Endothelial cell of umbilical vein (primary cell): ENCODE measurements around the gene MBNL2. TPM values are rescaled to one million over a fixed set of nuclear protein-coding genes. Genes with fewer than 3 reads are reported as not detected.
A peak's percentile ranks its signal among the peaks of the same experiment; 100 is the strongest.

Experiments used
- BruUV-seq: library from RNA; stranded (reverse); fragments of 400-500 nt; replicated peaks from 2 replicates; lab custom pipeline; 2021; lab: Mats Ljungman, UMichigan
- CTCF ChIA-PET: fragments of 300-600, 350-600 bp; sonication (Branson Sonifier 250); formaldehyde crosslinking; loops from one replicate; lab custom pipeline; 2021; ENCODE audit warnings: antibody characterized with exemption, inconsistent platforms; lab: Charles Lee
- POLR2A ChIA-PET: fragments of 300-600, 350-600 bp; sonication (Branson Sonifier 250); formaldehyde crosslinking; loops from one replicate; lab custom pipeline; 2021; ENCODE audit warnings: antibody characterized with exemption, inconsistent platforms; lab: Charles Lee
- DNase-seq: peaks from one replicate; pipeline ENCODE4 v3.0.0-alpha.2; 2011; ENCODE audit warnings: low read depth, low spot score
- FAIRE-seq: peaks from 2 replicates; lab custom pipeline; 2011; peaks lifted over from hg19 to GRCh38; lab: Jason Lieb, UNC
- H2AFZ ChIP-seq: 2 replicates; pipeline ENCODE4 v1.6.0; 2012; ENCODE audit warnings: low read depth, low read length, control low read depth, inconsistent platforms
- H3K27ac ChIP-seq: 2 replicates; pipeline ENCODE4 v1.5.1; 2011; ENCODE audit warnings: low read depth, mild to moderate bottlenecking, control low read depth, low read length, moderate library complexity; ENCODE audit not compliant: insufficient read depth
- H3K27me3 ChIP-seq, 2 experiments: 2 replicates each; pipeline versions ENCODE4 v1.6.0 to v1.6.1; 2011; ENCODE audit warnings: low read length in 2 of 2, mixed read lengths in 1 of 2; ENCODE audit not compliant: control insufficient read depth in 2 of 2, insufficient read depth in 2 of 2
- H3K36me3 ChIP-seq, 2 experiments: 2 replicates in 1 of 2; 3 replicates in 1 of 2; pipeline ENCODE4 v1.5.1; 2011; ENCODE audit warnings: low read length in 2 of 2, mild to moderate bottlenecking in 1 of 2, moderate library complexity in 1 of 2; ENCODE audit not compliant: control insufficient read depth in 2 of 2, insufficient read depth in 2 of 2; ENCODE audit errors: extremely low read depth in 1 of 2
- H3K4me1 ChIP-seq: 3 replicates; pipeline ENCODE4 v1.5.1; 2011; ENCODE audit warnings: mild to moderate bottlenecking, low read length; ENCODE audit not compliant: control insufficient read depth, insufficient read depth; ENCODE audit errors: extremely low read depth
- H3K4me2 ChIP-seq: 2 replicates; pipeline ENCODE4 v1.6.1; 2011; ENCODE audit warnings: low read length, control low read depth, mixed read lengths; ENCODE audit not compliant: insufficient read depth
- H3K4me3 ChIP-seq, 3 experiments: fragments of 200-600 bp in 1 of 3; sonication (generic), shearing (Covaris generic) in 1 of 3; replicated peaks in 1 of 3; 2 replicates each; pipeline ENCODE4 v1.5.1; 2011 to 2016; ENCODE audit warnings: control low read depth in 3 of 3, low read length in 3 of 3, mild to moderate bottlenecking in 2 of 3, inconsistent platforms in 1 of 3, low read depth in 1 of 3, moderate library complexity in 1 of 3; ENCODE audit not compliant: insufficient read depth in 1 of 3
- H3K79me2 ChIP-seq: 2 replicates; pipeline ENCODE4 v1.6.0; 2012; ENCODE audit warnings: low read length, inconsistent platforms; ENCODE audit not compliant: control insufficient read depth, insufficient read depth
- H3K9ac ChIP-seq: replicated peaks from 2 replicates; pipeline ENCODE3; 2011; ENCODE audit warnings: low read length, control low read depth; ENCODE audit not compliant: insufficient read depth; ENCODE audit errors: extremely low read depth
- H3K9me1 ChIP-seq: replicated peaks from 3 replicates; pipeline ENCODE4 v1.6.0; 2011; ENCODE audit warnings: mild to moderate bottlenecking, low read length; ENCODE audit not compliant: control insufficient read depth, insufficient read depth; ENCODE audit errors: extremely low read depth
- H3K9me3 ChIP-seq: replicated peaks from 2 replicates; pipeline ENCODE4 v1.5.1; 2012; ENCODE audit warnings: low read length, inconsistent platforms; ENCODE audit not compliant: control insufficient read depth, insufficient read depth
- H4K20me1 ChIP-seq: replicated peaks from 2 replicates; pipeline ENCODE3; 2011; ENCODE audit warnings: mild to moderate bottlenecking, low read length; ENCODE audit not compliant: control insufficient read depth, insufficient read depth; ENCODE audit errors: extremely low read depth
- EZH2 ChIP-seq: IDR thresholded peaks from 2 replicates; pipeline ENCODE4 v1.6.1; 2012; ENCODE audit warnings: borderline replicate concordance, low read depth, mild to moderate bottlenecking, moderate library complexity, low read length, inconsistent platforms; ENCODE audit not compliant: severe bottlenecking
- FOS ChIP-seq: IDR thresholded peaks from 2 replicates; pipeline ENCODE4 v1.6.1; 2011; ENCODE audit warnings: mild to moderate bottlenecking, low read length, moderate library complexity, borderline replicate concordance; ENCODE audit not compliant: insufficient read depth
- GATA2 ChIP-seq: IDR thresholded peaks from 2 replicates; pipeline ENCODE4 v1.7.0; 2011; ENCODE audit warnings: low read depth, mild to moderate bottlenecking, moderate library complexity, mixed read lengths, low read length; ENCODE audit not compliant: insufficient read length, insufficient read depth
- JUN ChIP-seq: IDR thresholded peaks from 2 replicates; pipeline ENCODE4 v1.6.1; 2011; ENCODE audit warnings: borderline replicate concordance, low read depth; ENCODE audit not compliant: insufficient read length, insufficient read depth
- MYC ChIP-seq: IDR thresholded peaks from one replicate; pipeline ENCODE4 v1.6.1; 2011; ENCODE audit warnings: mild to moderate bottlenecking, low read depth, low read length
- POLR2A ChIP-seq: IDR thresholded peaks from 2 replicates; pipeline ENCODE4 v1.6.1; 2012; ENCODE audit warnings: low read depth, mild to moderate bottlenecking, control low read depth, low read length
- POLR2AphosphoS5 ChIP-seq: IDR thresholded peaks from 2 replicates; pipeline ENCODE4 v1.6.1; 2012; ENCODE audit warnings: low read depth, mild to moderate bottlenecking, control low read depth, low read length, moderate library complexity; ENCODE audit not compliant: insufficient read depth
- dilution Hi-C: fragments of 300-500 bp; cut with MboI; formaldehyde crosslinking; loops from one replicate; pipeline ENCODE4 v1.15.0; 2019; ENCODE audit warnings: low sequenced_read_pairs; ENCODE audit not compliant: extremely low pct_ligation_motif_present
- intact Hi-C: fragments of 100-400 bp; cut with micrococcal nuclease; formaldehyde crosslinking; loops from one replicate; pipeline ENCODE4 v1.10.0; 2022
- polyA plus RNA-seq, 4 experiments: library from polyadenylated mRNA; depleted of rRNA in 3 of 4; stranded (reverse) in 3 of 4; unstranded in 1 of 4; fragments of >200 nt; gene quantifications; 2 replicates each; pipeline versions ENCODE4 v1.2.1 to v1.2.3, GENCODE V29; 2011 to 2012; ENCODE audit warnings: missing spikeins in 1 of 4
- total RNA-seq: library from RNA; stranded (reverse); gene quantifications from 2 replicates; pipeline ENCODE4 v1.2.3, GENCODE V29; 2021
- TF ChIP-seq, protein P1 (sequence below): IDR thresholded peaks from 2 replicates; pipeline ENCODE4 v1.6.1; 2011; ENCODE audit not compliant: insufficient read depth, insufficient read length
- TF ChIP-seq, protein P2 (sequence below), 2 donors: IDR thresholded peaks; 1 replicate in 1 of 2; 2 replicates in 1 of 2; pipeline ENCODE4 v1.5.1; 2011; ENCODE audit warnings: low read length in 2 of 2, mild to moderate bottlenecking in 2 of 2, moderate library complexity in 2 of 2, control low read depth in 1 of 2, inconsistent platforms in 1 of 2, low read depth in 1 of 2; ENCODE audit not compliant: insufficient read depth in 1 of 2; ENCODE audit errors: extremely low read depth in 1 of 2

MBNL2 gene
- total and polyA plus RNA-seq, 2 donors (not counting 3 experiments of a cell fraction or from before 2014, with no cell fraction given), result 32.9 to 76.5 TPM

DNA sequence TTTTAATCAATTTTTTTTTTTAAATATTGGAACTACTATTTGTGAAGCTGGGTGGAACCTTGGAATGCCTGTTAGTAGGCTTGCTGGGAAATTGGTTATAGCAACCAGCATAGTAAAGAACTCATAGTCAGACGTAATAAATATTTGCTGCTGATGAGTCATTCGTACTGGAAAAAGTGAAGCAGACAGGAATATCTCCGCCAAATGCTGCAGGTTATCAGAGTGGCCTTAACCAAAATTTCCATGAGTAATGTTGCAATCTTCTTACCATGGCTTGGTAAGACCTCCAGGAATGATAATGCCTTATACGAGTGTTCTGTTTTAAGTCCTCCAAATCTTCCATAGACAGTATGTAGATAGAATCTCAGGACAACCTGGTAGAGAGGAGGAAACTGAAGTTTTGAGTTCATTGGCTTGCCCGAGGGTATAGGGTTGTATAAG, 34.2 kb downstream of the MBNL2 start:
- CTCF ChIA-PET, result interaction anchor here (0.9 to 4.8 kb wide), 6 partner anchors 9 to 146 kb away, joined by 3 to 29 read pairs (median 6); no protein-coding TSS in a partner anchor
- POLR2A ChIA-PET, result interaction anchor here (1.5 to 2.1 kb wide), 2 partner anchors 15 to 34 kb away, joined by 3 to 6 read pairs; partner anchors contain the start of gene MBNL2
- Histone ChIP-seq H3K27ac (peak overlapping the region; percentile 98), H3K9me3 (no peaks in the 10 kb centered on the region), H3K4me1 (peaks cover 67% of the 10 kb centered on the region), H2AFZ (no peak overlapping the region), H3K4me3 (no peak overlapping the region), H3K36me3 (no peaks in the 10 kb centered on the region), H3K79me2 (peaks cover 61% of the 10 kb centered on the region), H3K9ac (peak overlapping the region; percentile 91), H3K9me1 (no peaks in the 10 kb centered on the region), H3K27me3 (no peaks in the 10 kb centered on the region), H3K4me2 (peak overlapping the region; percentile 56), H4K20me1 (no peaks in the 10 kb centered on the region)
- DNase-seq (peak; percentile 97), FAIRE-seq (peak; percentile 72)
- BruUV-seq, result no TSS peak
- dilution Hi-C loops (no loop called here), intact Hi-C loops (no loop called here)
- TF ChIP-seq POLR2A, result no peak
- TF ChIP-seq, protein P1, sequence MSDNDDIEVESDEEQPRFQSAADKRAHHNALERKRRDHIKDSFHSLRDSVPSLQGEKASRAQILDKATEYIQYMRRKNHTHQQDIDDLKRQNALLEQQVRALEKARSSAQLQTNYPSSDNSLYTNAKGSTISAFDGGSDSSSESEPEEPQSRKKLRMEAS, result no peak
- TF ChIP-seq POLR2AphosphoS5, result peak; percentile 47
- TF ChIP-seq GATA2, result peak; percentile 80
- TF ChIP-seq FOS, result peak; percentile 95
- TF ChIP-seq, protein P2, sequence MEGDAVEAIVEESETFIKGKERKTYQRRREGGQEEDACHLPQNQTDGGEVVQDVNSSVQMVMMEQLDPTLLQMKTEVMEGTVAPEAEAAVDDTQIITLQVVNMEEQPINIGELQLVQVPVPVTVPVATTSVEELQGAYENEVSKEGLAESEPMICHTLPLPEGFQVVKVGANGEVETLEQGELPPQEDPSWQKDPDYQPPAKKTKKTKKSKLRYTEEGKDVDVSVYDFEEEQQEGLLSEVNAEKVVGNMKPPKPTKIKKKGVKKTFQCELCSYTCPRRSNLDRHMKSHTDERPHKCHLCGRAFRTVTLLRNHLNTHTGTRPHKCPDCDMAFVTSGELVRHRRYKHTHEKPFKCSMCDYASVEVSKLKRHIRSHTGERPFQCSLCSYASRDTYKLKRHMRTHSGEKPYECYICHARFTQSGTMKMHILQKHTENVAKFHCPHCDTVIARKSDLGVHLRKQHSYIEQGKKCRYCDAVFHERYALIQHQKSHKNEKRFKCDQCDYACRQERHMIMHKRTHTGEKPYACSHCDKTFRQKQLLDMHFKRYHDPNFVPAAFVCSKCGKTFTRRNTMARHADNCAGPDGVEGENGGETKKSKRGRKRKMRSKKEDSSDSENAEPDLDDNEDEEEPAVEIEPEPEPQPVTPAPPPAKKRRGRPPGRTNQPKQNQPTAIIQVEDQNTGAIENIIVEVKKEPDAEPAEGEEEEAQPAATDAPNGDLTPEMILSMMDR (IDR thresholded peaks at IDR 0.05; ENCODE audit: extremely low read depth in 1 of 2, insufficient read depth in 1 of 2, low read depth in 1 of 2, low read length in 2 of 2), result no peak
- TF ChIP-seq MYC, result no peak
- peak; percentile 100 for TF ChIP-seq JUN
- no peak for TF ChIP-seq EZH2
